Ascending aorta (tissue), 2 donors: ENCODE measurements around the gene UBE2E2. TPM values are rescaled to one million over a fixed set of nuclear protein-coding genes. Genes with fewer than 3 reads are reported as not detected.
"Not testable (repeated sequence)": the region's sequence is repeated elsewhere in the genome, so short reads cannot be mapped to it uniquely, and the experiment has no call there.

ENCODE experiments used
- DNase-seq, 2 donors: peaks; one replicate each; pipeline ENCODE4 v3.0.0-alpha.2; 2019; ENCODE audit warnings: low spot score in 2 of 2
- H3K27ac ChIP-seq, 2 donors: fragments of 200-600 bp; sonication (generic); one replicate each; pipeline ENCODE4 v1.5.1; 2016 to 2017; ENCODE audit warnings: mild to moderate bottlenecking in 1 of 2
- H3K27me3 ChIP-seq: fragments of 200-600 bp; sonication (generic); one replicate; pipeline ENCODE4 v1.5.1; 2017
- H3K36me3 ChIP-seq, 2 donors: fragments of 200-600 bp; sonication (generic); one replicate each; pipeline ENCODE4 v1.5.1; 2016
- H3K4me1 ChIP-seq, 2 donors: fragments of 200-600 bp; sonication (generic); one replicate each; pipeline ENCODE4 v1.5.1; 2016 to 2017; ENCODE audit warnings: mild to moderate bottlenecking in 1 of 2
- H3K4me3 ChIP-seq, 2 donors: fragments of 200-600 bp; sonication (generic); one replicate each; pipeline ENCODE4 v1.5.1; 2016 to 2017; ENCODE audit warnings: mild to moderate bottlenecking in 1 of 2
- H3K9me3 ChIP-seq, 2 donors: fragments of 200-600 bp; sonication (generic); one replicate each; pipeline ENCODE4 v1.5.1; 2016
- CTCF ChIP-seq, 3 experiments: fragments of 200-600 bp in 2 of 3; fragments of 450-650 bp in 1 of 3; sonication (generic) in 2 of 3; IDR thresholded peaks; one replicate each; pipeline ENCODE4 v1.5.1; 2016 to 2019; ENCODE audit warnings: antibody characterized with exemption in 3 of 3, mild to moderate bottlenecking in 1 of 3, moderate library complexity in 1 of 3
- intact Hi-C: fragments of 100-400 bp; cut with DNase I; formaldehyde crosslinking; loops from one replicate; pipeline ENCODE4 v1.15.1; 2023
- total RNA-seq: library from RNA; depleted of rRNA; stranded (reverse); fragments of >200 nt; gene quantifications from one replicate; pipeline ENCODE4 v1.1.0, GENCODE V29; 2016

UBE2E2 gene
- total RNA-seq, 1 donor from 2014 or later = 5.3 TPM

- Histone ChIP-seq H3K36me3 (no peaks in the 10 kb centered on the region), H3K4me3 (peak overlapping the region; percentile 28 to 61), H3K4me1 (peaks cover 0 to 5% of the 10 kb centered on the region in 2 donors), H3K27me3 (no peaks in the 10 kb centered on the region), H3K27ac (peak overlapping the region; percentile 81 to 83), H3K9me3 (no peaks in the 10 kb centered on the region)
- intact Hi-C loops = loop anchor here (5.0 kb wide), 2 partner anchors 75 to 410 kb away; partner anchors contain the start of gene UBE2E2
- DNase-seq = no peak
- TF ChIP-seq CTCF (IDR thresholded peaks at IDR 0.05) = no peak
These were observed 409.3 kb downstream of the UBE2E2 start for GRCh38 chr3:23612296-23612891.

GRCh38 chr3:23615068-23615467 lies 411.9 kb downstream of the UBE2E2 start:
- intact Hi-C loops = no loop called here
- H3K27me3 ChIP-seq = no peaks in the 10 kb centered on the region
- DNase-seq = no peak
- TF ChIP-seq CTCF (IDR thresholded peaks at IDR 0.05) = no peak
- no peak overlapping the region for H3K27ac ChIP-seq
- H3K9me3 ChIP-seq = no peaks in the 10 kb centered on the region
- H3K4me1 ChIP-seq = peaks cover 0 to 5% of the 10 kb centered on the region in 2 donors
- no peak overlapping the region for H3K4me3 ChIP-seq
- no peaks in the 10 kb centered on the region for H3K36me3 ChIP-seq

GRCh38 chr3:23618475-23618874 lies 415.3 kb downstream of the UBE2E2 start:
- H3K4me3 ChIP-seq, intact Hi-C loops, H3K27ac ChIP-seq, H3K9me3 ChIP-seq, H3K27me3 ChIP-seq, DNase-seq, H3K36me3 ChIP-seq, H3K4me1 ChIP-seq: not testable (repeated sequence)

- DNase-seq = no peak
- no peak for TF ChIP-seq CTCF (IDR thresholded peaks at IDR 0.05)
- intact Hi-C loops = no loop called here
These were observed 416.8 kb downstream of the UBE2E2 start for GRCh38 chr3:23619705-23620637.

GRCh38 chr3:23620638-23621015 lies 417.5 kb downstream of the UBE2E2 start:
- Histone ChIP-seq H3K27me3 (no peaks in the 10 kb centered on the region), H3K4me1 (no peaks in the 10 kb centered on the region)
- intact Hi-C loops = no loop called here

More at GRCh38 chr3:23619705-23620637, 416.8 kb downstream of the UBE2E2 start:
- Histone ChIP-seq H3K4me1 (no peaks in the 10 kb centered on the region), H3K9me3 (peaks cover 0 to 3% of the 10 kb centered on the region in 2 donors), H3K27me3 (no peaks in the 10 kb centered on the region), H3K4me3 (no peak overlapping the region), H3K27ac (no peak overlapping the region), H3K36me3 (no peaks in the 10 kb centered on the region)

More at GRCh38 chr3:23620638-23621015, 417.5 kb downstream of the UBE2E2 start:
- TF ChIP-seq CTCF (IDR thresholded peaks at IDR 0.05) = no peak
- Histone ChIP-seq H3K9me3 (peaks cover 0 to 5% of the 10 kb centered on the region in 2 donors), H3K27ac (no peak overlapping the region), H3K4me3 (no peak overlapping the region), H3K36me3 (no peaks in the 10 kb centered on the region)
- no peak for DNase-seq
